Ammon's horn (tissue), 1 donor: ENCODE measurements around the gene CTRL.
"Not testable (repeated sequence)": the region's sequence is repeated elsewhere in the genome, so short reads cannot be mapped to it uniquely, and the experiment has no call there.

Source experiments
- DNase-seq: peaks from one replicate; pipeline ENCODE4 v3.0.0-alpha.2; 2016; ENCODE audit warnings: low spot score

CTRL gene

DNA sequence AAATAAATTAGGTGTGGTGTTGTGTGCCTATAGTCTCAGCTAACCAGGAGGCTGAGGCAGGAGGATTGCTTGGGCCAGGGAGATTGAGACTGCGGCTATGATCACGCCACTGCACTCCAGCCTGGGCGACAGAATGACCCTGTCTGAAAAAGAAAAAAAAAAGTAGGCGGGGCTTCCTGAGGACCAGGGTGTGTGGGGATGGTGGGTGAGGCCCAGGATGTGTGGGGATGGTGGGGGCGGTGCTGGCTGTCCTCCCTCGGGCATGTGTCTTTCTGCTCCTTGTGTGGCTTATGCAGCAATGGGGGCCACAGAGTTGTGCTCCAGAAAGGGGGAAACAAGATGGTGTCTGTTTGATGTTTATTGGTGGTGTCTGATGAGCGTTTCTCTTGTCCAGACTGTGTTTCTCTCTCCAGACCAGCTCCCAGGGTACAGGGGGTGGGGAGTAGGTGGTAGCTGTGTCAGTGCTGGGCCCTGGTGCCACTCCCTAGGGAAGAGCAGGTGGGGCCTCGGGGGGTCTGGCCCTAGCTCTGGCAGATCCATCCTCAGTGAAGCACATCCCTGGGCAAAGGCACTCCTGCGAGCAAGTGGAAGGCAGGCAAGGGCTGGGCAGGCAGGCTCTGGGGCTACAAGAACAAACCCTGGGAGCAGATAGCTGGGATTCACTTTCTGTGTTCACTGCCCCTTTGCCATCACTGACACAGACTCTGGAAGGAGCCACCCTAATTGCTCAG, 10.0 kb upstream of the CTRL start:
- no peak for DNase-seq

DNA sequence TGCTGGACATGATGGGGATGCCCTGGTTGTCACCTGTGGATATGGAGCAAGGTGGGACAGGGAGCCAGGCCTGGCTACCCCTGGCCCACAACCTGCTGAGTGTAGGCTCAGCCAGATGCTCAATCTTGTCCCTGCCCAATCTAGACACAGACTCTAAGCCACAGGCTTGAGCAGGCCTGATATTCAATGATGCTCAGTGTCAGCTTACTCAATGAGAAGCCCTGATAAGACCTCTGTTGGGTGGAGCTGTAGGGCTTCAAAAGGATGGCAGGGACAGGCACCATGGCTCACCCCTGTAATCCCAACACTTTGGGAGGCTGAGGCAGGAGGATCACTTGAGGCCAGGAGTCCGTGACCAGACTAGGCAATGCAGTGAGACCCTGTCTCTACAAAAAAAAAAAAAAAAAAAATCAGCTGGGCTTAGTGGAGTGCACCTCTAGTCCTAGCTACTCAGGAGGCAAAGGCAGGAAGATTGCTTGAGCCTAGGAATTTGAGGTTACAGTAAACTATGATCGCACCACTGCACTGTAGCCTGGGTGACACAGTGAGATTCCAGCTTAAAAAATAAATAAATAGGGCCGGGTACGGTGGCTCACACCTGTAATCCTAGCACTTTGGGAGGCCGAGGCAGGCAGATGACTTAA, 8.9 kb upstream of the CTRL start:
- DNase-seq: no peak

GRCh38 chr16:67939507-67940445, 8.1 kb upstream of the CTRL start:
- DNase-seq: no peak

DNA sequence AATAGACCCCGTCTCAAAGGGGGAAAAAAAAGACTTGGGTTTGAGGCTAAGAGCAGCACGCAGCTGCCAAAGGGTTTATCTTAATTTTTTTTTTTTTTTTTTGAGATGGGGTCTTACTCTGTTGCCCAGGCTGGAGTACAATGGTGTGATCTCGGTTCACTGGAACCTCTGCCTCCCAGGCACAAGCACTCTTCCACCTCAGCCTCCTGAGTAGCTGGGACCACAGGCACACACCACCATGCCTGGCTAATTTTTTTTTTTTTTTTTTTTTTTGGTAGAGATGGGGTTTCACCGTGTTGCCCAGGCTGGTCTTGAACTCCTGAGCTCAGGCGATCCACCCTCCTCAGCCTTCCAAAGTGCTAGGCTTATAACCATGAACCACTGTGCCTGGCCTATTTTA, 6.1 kb upstream of the CTRL start:
- DNase-seq: not testable (repeated sequence)

- DNase-seq: peak; percentile 76
Measured at GRCh38 chr16:67936880-67937605, 5.4 kb upstream of the CTRL start.

GRCh38 chr16:67936124-67936879, 4.6 kb upstream of the CTRL start, which contains the start of gene PSMB10:
TSS of gene PSMB10 (minus strand) at chr16:67936850. CDS start at chr16:67936749, 101 bp downstream.
- DNase-seq: peak; percentile 66

DNA sequence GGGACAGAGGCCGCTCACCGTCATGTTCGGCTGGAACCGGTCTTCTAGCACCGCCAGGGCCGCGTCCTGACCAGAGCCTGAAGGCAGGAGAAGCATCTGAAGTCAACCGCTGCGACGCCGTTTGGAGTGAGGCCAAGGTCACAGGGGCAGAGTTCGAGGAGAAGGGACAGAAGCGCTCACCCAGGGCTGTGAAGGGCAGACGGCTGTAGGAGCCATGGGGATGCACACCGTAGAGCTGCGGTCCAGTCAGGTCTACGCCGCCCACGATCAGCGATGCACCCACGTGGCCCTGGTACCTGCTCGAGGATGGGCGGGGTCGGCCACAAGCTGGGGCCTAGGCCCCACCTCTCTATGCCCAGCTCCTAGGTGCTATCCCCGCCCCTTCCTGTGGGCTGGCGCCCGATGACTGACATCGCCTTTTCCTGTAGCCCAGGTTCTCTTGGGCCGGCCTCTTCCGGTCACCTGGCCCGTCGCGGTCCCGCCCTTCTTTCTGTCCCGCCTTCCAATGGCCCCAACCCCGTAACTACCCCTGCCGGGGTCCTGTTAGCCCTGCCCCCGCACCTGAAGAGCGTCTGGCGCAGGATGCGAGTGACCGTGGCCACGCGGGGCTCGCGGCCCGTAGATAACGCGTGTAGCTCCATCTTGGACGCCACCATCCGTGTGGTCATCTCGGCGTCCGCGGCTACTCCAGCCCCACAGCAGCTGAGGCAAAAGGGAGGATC, 3.9 kb upstream of the CTRL start:
- peak; percentile 98 for DNase-seq

DNA sequence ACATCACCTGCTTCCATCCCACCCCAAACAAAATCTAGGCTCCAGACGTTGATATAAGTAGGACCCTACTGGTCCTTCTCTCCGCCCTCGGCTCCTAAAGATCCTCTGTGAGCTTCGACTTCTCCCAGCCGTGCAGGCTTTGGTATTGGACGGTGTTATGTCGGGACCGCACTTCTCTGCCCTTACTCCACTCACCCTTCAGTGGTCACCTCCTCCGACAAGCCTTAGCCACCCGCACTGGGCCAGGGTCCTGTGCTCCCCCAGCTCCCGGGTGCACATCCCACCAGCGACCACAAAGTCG, 3.4 kb upstream of the CTRL start:
- no peak for DNase-seq

DNA sequence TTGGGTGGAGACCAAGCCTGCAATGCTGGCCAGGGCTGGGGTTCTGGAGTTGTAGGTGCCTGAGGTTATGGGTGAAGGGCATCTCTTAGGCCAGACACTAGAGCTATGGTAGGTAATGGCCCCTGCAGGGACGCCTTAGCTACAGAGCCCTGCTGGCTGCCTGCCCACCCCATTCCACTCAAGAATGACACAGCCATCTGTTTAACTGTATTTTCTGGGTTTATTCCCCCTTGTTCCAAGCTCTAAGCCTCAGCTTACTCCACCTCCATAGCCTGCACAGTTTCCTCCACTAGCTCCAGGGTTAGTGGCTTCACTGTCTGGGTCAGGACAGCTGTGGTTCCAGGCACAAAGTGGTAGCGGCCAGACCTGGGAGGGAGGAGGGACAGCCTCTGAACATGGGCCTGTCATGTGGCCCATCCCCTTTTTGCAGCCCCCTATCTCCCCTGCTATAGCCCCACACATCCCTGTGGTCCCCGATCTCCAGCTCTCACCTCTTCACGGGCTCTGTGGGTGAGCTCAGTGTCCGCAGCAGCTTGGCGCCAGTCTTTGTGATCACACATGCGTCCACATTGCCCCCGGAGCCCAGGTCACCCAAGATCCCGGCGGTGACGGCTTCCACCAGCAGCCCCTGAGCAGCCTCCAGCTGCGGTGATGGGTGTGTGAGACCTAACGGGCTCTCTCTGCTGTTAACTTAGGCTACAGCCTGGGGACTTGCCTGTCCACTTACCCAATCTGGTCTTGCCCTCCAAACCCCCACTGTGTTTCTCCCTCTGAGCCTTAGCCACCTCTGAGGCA, 2.8 kb upstream of the CTRL start:
- no peak for DNase-seq

DNA sequence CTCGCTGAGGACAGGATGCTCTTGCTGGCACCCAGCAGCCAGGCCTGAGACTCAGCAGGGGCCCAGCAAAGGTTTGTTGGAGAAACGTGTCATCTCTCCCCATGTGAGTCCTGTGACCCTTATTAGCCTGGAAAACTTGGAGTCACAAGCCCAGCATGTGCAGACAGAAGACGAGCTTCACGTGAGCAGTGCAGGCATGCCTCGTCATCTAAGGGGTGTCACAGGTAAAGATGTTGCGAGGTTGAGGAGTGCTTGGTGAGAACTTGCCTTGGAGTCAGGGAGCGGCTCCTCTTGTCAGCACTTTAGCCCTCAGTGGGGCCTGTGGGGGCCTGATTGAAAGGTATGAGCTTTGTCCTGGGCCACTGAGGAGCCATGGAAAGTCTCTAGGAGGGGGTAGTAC, 2.1 kb upstream of the CTRL start:
- no peak for DNase-seq

DNA sequence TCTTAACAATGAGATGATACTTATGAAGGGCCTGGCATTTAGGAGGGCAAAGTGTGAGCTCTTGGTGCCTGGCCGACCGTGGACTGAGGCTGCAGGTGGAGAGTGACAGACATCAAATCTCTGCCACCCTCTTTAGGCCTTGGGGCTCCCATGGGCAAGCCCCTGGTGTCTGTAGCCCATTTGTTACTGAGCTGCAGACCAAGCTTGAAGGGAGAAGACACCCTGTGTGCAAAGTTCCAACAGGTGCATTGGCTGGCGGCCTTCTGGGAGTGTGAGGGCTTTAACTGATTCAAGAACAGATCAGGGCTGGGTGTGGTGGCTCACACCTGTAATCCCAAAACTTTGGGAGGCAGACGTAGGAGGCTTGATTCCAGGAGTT, 789 bp upstream of the CTRL start:
- DNase-seq: no peak

DNA sequence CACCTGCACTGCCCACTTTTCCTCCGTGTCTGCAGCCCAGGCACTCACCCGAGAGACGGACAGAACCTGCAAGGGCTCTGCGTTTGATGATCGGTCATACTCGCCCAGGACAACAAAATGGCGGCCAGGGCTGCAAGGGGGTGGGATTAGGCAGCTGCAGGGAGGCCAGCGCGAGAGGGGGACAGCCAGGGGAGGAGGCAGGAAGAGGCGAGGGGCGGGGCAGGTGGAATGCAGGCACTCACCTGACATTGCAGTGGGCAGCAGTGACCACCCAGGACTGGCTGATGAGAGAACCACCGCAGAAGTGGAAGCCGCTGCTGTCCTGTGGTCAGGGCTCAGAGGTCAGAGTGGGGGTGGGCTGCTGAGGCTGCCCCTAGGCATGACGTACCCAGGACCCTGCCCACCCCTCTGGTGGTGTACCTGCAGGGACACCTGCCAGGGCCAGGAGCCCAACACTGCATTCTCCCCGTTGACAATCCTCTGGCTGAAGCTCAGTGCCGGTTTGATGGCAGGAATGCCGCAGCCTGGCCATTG, 917 bp downstream of the CTRL start:
- DNase-seq: no peak

DNA sequence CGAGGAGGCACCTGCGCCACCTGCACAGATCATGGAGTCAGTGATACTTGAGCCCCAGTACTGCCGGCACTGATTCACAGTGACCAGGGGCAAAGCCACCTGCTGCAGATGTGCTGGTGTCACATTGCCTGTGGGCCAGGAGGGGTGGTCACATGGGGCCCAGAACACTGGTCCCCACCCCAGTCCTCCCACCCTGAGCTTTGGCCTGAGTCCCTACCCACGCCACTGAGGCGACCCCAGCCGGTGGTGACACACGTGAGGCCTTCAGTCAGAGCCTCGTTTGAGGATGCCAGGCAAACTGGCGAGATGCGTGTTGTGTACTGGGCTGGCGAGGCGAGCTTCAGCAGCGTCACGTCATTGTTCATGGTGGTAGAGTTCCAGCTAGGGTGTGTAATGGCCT, 1.5 kb downstream of the CTRL start:
- DNase-seq: no peak

DNA sequence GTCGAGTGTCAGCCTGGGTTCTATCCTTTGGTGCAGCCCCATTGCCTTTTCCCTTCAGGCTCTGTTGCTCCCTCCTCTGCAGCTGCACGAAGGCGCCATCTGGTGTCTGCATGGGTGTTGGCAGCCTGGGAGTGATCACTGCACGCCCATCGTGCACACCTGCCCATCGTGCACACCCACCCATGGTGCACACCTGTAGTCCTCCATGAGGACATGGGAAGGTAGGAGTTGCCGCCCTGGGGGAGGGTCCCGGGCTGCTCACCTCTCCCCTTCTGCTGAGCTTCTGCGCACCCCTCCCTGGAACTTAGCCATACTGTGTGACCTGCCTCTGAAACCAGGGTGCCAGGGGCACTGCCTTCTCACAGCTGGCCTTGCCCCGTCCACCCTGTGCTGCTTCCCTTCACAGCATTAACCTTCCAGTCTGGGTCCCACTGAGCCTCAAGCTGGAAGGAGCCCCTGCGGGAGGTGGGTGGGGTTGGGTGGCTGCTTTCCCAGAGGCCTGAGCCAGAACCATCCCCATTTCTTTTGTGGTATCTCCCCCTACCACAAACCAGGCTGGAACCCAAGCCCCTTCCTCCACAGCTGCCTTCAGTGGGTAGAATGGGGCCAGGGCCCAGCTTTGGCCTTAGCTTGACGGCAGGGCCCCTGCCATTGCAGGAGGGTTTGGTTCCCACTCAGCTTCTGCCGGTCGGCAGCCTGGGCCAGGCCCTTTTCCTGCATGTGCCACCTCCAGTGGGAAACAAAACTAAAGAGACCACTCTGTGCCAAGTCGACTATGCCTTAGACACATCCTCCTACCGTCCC, 2.9 kb downstream of the CTRL start:
- DNase-seq: peak; percentile 90

GRCh38 chr16:67928147-67928546, 3.5 kb downstream of the CTRL start:
- no peak for DNase-seq

DNA sequence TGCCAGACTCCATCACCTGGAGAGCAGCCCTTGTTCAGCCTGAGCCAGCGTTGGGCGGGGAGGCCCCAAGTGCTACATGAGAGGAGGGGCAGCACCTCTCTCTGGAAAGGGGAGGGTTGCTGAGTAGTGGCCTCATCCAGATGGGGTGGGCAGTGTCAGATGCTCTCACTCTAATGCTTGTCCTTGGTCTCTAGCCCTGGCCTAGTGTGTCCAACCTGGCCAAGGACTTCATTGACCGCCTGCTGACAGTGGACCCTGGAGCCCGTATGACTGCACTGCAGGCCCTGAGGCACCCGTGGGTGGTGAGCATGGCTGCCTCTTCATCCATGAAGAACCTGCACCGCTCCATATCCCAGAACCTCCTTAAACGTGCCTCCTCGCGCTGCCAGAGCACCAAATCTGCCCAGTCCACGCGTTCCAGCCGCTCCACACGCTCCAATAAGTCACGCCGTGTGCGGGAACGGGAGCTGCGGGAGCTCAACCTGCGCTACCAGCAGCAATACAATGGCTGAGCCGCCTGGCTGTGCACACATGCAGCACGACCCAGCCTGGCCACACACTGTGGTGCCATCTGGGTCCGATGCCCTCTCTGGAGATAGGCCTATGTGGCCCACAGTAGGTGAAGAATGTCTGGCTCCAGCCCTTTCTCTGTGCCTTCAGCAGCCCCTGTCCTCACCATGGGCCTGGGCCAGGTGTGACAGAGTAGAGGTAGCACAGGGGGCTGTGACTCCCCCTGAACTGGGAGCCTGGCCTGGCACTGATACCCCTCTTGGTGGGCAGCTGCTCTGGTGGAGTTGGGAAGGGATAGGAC, 4.3 kb downstream of the CTRL start:
- no peak for DNase-seq

DNA sequence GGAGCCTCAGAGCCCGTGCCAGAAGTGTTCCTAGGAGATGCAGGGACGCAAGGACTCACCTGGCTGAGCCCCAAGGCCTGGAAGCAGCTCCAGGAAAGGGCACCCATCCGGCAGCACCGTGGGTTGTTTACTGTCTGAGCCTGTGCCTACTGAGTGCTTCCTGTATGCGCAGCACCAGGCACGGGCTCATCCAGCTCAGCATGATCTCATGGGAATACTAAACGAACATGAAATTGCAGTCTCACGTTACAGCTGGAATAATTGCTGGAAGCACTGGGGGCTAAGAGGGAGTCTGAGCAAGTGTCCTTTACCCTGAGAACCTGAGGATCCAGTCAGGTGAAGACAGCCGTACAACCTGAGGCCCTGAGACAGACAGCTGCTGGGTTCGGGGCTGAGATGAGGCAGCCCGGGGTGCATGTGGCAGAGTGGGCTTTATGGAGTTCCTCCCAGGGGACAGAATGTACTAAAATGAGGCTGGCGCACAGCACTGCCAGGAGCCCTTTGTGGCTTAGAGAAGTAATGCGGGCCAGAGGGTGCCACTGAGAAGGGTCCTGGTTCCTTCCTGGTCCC, 5.4 kb downstream of the CTRL start:
- peak; percentile 74 for DNase-seq
